Chondrocyte (in vitro differentiated cells): Measurements from ENCODE around the gene CYP27A1. TPM values are rescaled to one million over a fixed set of nuclear protein-coding genes. Genes with fewer than 3 reads are reported as not detected.

Source experiments
- DNase-seq: peaks from one replicate; pipeline ENCODE4 v3.0.0; 2021; ENCODE audit warnings: mixed read lengths, low spot score
- H3K27ac Mint-ChIP-seq: one replicate; pipeline ENCODE4 v1.8.0; 2021; ENCODE audit warnings: mild to moderate bottlenecking, moderate library complexity, mixed read lengths; ENCODE audit not compliant: unreplicated experiment
- H3K27me3 Mint-ChIP-seq: 2 replicates; pipeline ENCODE4 v1.8.0; 2021; ENCODE audit warnings: low read depth, mixed read lengths
- H3K36me3 Mint-ChIP-seq: 2 replicates; pipeline ENCODE4 v1.8.0; 2021; ENCODE audit warnings: low read depth, mixed read lengths
- H3K4me1 Mint-ChIP-seq: 2 replicates; pipeline ENCODE4 v1.8.0; 2021; ENCODE audit warnings: low read depth, mild to moderate bottlenecking, mixed read lengths
- H3K4me3 Mint-ChIP-seq: one replicate; pipeline ENCODE4 v1.8.0; 2021; ENCODE audit warnings: mild to moderate bottlenecking, moderate library complexity, mixed read lengths; ENCODE audit not compliant: unreplicated experiment
- H3K9me3 Mint-ChIP-seq: 2 replicates; pipeline ENCODE4 v1.8.0; 2021; ENCODE audit warnings: low read depth, mixed read lengths
- total RNA-seq: library from RNA; stranded (reverse); gene quantifications from 3 replicates; pipeline ENCODE4 v1.2.1, GENCODE V29; 2021
- TF ChIP-seq, protein P1 (sequence below): fragments of 200-600 bp; sonication (generic); IDR thresholded peaks from 2 replicates; pipeline ENCODE4 v1.5.0; 2021; ENCODE audit warnings: antibody characterized with exemption, mild to moderate bottlenecking, moderate library complexity

The CYP27A1 gene
- total RNA-seq, 1 donor from 2014 or later: 5.2 TPM

GRCh38 chr2:218814540-218815243 lies 32.7 kb downstream of the CYP27A1 start:
- H3K36me3 Mint-ChIP-seq: peaks cover 24% of the 10 kb centered on the region
- DNase-seq: no peak
- H3K4me1 Mint-ChIP-seq: no peaks in the 10 kb centered on the region
- H3K4me3 Mint-ChIP-seq: no peak overlapping the region
- H3K9me3 Mint-ChIP-seq: no peaks in the 10 kb centered on the region
- TF ChIP-seq, protein P1, sequence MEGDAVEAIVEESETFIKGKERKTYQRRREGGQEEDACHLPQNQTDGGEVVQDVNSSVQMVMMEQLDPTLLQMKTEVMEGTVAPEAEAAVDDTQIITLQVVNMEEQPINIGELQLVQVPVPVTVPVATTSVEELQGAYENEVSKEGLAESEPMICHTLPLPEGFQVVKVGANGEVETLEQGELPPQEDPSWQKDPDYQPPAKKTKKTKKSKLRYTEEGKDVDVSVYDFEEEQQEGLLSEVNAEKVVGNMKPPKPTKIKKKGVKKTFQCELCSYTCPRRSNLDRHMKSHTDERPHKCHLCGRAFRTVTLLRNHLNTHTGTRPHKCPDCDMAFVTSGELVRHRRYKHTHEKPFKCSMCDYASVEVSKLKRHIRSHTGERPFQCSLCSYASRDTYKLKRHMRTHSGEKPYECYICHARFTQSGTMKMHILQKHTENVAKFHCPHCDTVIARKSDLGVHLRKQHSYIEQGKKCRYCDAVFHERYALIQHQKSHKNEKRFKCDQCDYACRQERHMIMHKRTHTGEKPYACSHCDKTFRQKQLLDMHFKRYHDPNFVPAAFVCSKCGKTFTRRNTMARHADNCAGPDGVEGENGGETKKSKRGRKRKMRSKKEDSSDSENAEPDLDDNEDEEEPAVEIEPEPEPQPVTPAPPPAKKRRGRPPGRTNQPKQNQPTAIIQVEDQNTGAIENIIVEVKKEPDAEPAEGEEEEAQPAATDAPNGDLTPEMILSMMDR: no peak
- no peaks in the 10 kb centered on the region for H3K27me3 Mint-ChIP-seq
- H3K27ac Mint-ChIP-seq: no peak overlapping the region

DNA sequence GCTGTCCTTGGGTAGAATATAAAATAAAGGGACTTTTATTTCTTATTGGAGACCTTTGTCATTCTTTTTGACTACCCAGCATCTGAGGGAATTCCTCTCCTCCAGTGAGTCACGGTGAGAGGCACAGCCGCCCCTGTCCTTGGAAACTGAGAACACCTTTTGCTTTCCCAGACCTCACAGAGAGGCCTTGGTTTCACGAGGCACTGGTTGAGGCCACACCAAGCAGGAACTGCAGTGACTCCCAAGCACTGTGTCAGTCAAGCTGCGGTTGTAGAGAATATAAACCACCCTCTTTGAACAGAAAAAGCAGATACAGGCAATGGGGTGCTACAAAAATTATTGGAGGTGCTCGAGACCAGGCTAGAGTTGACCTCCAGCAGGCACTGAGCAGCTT lies 33.3 kb downstream of the CYP27A1 start:
- no peaks in the 10 kb centered on the region for H3K4me1 Mint-ChIP-seq
- DNase-seq: no peak
- H3K36me3 Mint-ChIP-seq: peaks cover 24% of the 10 kb centered on the region
- H3K9me3 Mint-ChIP-seq: no peaks in the 10 kb centered on the region
- TF ChIP-seq, protein P1: no peak
- H3K4me3 Mint-ChIP-seq: no peak overlapping the region
- no peaks in the 10 kb centered on the region for H3K27me3 Mint-ChIP-seq
- H3K27ac Mint-ChIP-seq: no peak overlapping the region

DNA sequence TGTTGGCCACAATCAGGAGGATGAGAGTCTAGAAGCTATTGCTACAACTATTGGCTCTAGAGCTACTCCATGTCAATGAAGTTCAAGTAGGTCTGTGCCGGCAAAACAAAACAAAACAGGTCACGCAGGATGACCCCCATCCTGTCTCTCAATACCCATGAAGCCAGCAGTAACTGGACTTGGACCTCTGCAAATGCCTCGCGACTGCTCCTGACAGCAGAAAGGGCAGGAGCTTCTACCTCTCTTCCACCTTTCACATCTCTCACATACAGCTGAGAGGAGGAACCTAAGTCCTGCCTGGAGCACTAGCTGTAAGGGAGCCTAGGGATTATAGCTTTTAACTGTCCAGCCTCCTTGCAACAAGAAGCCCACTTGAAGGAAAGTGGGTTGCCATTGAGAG lies 33.7 kb downstream of the CYP27A1 start:
- H3K36me3 Mint-ChIP-seq: peaks cover 24% of the 10 kb centered on the region

DNA sequence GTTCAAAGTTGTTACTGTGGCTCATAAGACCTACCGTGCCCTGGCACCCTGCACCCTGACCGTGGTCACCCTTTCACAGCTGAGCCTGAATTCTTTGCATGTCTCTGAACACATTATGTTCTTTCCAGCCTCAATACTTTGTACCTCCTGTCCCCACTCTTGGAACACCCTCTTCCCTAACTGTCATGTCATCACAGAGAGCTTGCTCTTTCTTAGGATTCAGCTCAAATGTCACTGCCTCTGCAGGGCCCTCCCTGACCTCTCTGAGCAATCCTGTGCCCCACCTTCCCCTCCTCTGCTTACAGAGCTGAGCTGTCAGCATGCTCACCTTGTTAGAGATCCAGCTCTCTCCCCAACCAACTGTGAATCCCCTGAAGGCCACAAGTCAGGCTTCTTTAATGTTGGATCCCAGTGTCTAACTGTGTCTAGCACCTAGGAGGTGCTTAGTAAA lies 34.6 kb downstream of the CYP27A1 start:
- TF ChIP-seq, protein P1: no peak
- Mint-ChIP-seq H3K27me3 (peaks cover 2% of the 10 kb centered on the region), H3K4me3 (no peak overlapping the region), H3K9me3 (no peaks in the 10 kb centered on the region), H3K36me3 (peaks cover 27% of the 10 kb centered on the region), H3K27ac (no peak overlapping the region), H3K4me1 (no peaks in the 10 kb centered on the region)
- no peak for DNase-seq

More for the DNA sequence above, 33.7 kb downstream of the CYP27A1 start:
- Mint-ChIP-seq H3K4me1 (no peaks in the 10 kb centered on the region), H3K9me3 (no peaks in the 10 kb centered on the region), H3K27ac (no peak overlapping the region), H3K4me3 (no peak overlapping the region), H3K27me3 (no peaks in the 10 kb centered on the region)
- TF ChIP-seq, protein P1: no peak
- DNase-seq: no peak

DNA sequence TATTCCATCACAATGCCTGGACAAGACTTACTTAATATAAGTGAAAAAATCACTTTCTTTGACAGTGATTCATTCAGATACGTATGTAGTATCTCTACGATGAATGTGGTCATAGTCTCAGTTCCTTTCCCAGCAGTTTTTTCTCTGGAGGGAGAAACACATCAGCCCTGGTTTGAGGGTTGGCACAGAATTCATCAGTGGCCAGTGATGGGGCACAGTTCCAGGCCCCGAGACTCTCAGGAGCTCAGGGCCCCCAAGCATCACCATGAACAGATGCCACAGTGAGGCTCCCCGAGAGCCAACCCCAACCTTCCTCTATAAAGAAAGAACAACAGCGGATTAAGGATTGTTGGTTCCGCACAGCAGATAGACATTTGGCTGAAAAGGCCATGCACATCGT lies 37.1 kb downstream of the CYP27A1 start:
- Mint-ChIP-seq H3K27ac (no peak overlapping the region), H3K36me3 (peaks cover 17% of the 10 kb centered on the region), H3K4me1 (no peaks in the 10 kb centered on the region), H3K27me3 (peaks cover 5% of the 10 kb centered on the region), H3K9me3 (no peaks in the 10 kb centered on the region), H3K4me3 (no peak overlapping the region)
- TF ChIP-seq, protein P1: no peak
- no peak for DNase-seq
